Activated T-helper 9 cell treated with anti-CD3 and anti-CD28 coated beads, Interleukin-2, amount 50 U/mL, for 16 hours (primary cell): ENCODE measurements around the gene CHPT1.
"Not testable (repeated sequence)": the region's sequence is repeated elsewhere in the genome, so short reads cannot be mapped to it uniquely, and the experiment has no call there.

Experiments
- DNase-seq: peaks from one replicate; pipeline ENCODE4 v3.0.0-alpha.2; 2020; ENCODE audit warnings: low read depth

CHPT1 gene

DNA sequence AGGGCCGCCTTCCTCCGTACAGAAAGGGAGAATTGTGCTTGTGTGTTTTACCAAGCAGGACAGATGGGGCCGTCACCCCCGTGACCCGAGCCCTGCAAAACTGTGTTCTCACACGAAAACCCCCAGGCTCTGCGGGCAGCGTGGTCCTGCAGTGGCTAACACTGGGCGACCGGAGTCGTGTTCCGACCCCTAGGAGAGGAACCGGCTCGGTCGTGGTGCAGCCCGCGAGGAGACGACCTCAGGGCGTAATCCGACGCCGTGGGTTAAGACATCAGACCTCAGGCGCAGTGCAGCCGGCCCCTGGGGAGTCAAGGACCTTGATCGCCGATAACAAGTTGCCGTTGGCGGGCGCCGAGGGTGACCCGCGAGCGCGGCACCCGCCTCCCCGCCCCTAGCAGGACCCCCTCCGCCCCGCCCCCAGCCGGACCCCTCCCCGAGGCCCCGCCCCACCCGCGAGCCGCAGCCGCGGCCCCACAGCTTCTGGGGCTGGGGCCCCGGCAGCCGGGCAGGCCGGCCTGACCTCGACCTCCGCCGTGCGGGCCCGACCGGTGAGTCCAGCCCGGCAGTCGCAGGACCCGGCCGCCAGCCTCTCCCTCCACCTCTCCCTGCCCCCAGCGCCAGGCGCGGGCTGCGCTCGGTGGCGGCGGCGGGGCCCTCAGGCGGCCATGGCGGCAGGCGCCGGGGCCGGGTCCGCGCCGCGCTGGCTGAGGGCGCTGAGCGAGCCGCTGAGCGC, at the start of gene CHPT1:
CHPT1 (plus strand) TSS at position 444 of the 733 bp plus-strand sequence; CDS start at position 666, 222 bp downstream.
- DNase-seq: peak; percentile 43

DNA sequence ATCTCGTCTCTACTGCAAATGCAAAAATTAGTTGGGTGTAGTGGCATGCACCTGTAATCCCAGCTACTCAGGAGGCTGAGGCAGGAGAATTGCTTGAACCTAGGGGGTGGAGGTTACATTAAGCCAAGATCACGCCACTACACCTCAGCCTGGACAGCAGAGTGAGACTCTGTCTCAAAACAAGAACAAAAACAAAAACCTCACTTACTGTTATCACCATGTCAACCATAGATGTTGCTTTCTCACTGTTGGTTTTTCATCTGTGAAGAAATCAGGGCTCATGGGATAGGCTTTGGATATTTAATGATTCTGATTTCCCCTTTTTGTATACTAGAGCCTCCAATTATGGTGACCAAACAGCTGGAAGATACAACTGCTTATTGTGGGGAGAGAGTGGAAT, 49.7 kb upstream of the CHPT1 start:
- DNase-seq: no peak

DNA sequence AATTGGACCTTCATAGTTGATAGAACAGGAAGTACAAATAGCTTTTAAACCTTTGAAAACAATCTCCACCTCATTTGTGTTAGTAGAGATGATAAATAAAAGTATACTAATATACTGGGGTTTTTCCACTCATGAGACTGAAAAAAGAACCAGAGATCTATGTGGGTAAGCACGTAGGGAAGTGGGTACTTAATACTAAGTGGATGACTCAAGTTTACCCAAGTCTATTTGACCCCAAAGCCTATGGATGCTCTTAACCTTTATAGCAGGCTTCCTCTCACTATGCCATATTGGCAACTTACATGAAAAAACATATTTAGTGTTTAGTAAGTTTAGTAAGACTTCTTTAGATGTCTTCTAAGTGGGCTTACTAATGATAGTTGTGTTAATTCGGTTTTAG, 49.2 kb upstream of the CHPT1 start:
- DNase-seq: no peak

DNA sequence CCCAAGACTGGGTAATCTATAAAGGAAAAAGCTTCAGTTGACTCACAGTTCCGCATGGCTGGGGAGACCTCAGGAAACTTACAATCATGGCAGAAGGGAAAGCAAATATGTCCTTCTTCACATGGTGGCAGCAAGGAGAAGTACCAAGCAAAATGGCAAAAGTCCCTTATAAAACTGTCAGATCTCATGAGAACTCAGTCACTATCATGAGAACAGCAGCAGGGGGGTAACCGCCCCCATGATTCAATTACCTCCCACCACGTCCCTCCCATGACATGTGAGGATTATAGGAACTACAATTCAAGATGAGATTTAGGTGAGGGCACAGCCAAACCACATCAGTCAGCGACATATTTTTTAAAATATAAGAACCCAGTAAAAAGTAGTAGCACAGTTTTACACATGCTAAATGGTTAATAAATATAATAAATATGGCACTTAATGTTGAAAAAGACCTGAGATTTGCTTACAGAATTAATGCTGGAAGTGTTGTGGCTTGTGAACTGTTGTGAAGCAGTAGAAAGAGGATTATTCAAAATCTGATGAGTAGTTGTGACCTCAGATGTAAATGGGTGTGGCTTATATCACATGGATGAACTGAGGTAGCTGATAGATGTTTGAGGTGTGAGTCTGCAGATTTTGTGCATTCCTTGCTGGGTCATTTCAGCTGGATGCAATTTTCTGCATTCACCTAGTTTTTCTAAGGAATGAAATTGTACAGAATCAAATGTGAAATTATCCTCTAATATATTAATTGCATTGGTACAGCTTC, 46.9 kb upstream of the CHPT1 start:
- DNase-seq: no peak

DNA sequence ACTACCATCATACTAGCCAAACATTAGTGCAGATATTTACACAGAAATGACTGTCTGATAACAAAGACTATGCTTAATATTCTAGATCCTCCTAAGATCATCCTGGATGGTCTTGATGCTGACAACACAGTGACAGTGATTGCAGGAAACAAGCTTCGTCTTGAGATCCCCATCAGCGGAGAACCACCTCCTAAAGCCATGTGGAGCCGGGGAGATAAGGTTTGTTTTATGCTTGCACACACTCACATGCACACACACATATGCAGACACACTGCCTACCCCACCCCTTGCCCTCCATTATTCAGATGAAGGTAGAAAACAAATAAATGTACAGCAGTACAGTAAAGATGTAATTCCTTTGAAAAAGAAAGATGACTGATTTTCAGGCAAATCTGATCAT, 44.4 kb upstream of the CHPT1 start:
- no peak for DNase-seq

DNA sequence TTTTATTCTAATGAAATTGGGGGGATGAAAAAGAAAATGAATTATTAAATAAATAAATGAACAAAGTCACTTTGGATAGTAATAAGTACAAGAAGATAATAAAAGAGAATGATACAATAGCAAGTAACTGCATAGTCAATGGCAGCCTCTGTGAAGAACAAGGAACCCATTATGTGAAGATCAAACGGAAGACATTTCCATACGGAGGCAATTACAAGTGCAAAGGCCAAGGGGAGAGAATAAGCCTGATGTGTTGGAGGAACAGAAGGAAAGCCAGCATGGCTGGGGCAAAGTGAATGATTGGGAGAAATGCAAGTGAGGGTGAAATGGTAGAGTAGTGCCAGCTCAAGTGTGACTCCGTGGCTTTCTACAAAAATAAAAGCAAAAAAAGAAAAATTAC, 43.9 kb upstream of the CHPT1 start:
- no peak for DNase-seq

DNA sequence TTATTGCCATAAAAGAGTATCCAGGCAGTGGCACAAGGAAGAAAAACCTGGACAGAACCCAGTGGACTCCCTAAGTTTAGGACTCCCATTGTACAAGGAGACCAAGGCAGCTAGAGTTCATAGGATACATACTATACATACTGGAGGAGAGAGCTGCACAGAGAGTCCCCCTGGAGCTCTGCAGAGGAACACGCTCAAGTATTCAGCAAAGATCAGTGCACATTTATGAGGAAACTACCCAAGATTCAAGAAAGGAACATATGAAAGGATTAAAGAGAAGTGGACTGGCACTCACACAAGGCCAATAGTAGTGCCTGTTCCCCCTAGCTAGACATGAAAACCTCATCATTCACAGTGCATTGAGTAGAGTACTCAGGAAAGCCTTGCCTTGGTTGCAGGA, 43.0 kb upstream of the CHPT1 start:
- no peak for DNase-seq

DNA sequence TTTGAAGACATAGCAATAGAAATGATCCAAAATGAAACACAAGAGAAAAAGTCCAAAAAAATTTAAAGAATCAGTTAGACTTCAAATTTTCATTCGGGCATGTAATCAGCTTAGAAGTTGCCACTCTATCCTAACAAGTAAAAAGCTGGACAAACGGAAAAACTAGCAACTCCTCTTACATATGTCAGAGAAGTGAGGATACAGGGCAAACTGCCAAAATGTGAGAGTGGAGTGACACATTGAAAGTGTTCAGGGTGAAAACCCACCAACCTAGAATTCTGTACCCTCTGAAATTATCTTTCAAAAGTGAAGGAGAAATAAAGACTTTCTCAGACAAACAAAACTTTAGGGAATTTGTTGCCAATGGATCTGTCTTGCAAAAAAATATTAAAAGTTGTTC, 42.0 kb upstream of the CHPT1 start:
- no peak for DNase-seq

DNA sequence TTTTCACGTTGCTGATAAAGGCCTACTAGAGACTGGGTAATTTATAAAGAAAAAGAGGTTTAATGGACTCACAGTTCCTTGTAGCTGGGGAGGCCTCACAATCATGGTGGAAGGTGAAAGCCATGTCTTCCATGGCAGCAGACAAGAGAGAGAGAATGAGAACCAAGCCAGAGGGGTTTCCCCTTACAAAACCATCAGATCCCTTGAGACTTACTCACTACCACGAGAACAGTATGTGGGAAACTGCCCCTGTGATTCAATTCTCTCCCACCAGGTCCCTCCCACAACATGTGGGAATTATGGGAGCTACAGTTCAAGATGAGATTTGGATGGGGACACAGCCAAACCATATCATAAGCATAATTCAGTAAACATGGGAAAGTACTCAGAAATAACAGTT, 36.8 kb upstream of the CHPT1 start:
- not testable (repeated sequence) for DNase-seq

DNA sequence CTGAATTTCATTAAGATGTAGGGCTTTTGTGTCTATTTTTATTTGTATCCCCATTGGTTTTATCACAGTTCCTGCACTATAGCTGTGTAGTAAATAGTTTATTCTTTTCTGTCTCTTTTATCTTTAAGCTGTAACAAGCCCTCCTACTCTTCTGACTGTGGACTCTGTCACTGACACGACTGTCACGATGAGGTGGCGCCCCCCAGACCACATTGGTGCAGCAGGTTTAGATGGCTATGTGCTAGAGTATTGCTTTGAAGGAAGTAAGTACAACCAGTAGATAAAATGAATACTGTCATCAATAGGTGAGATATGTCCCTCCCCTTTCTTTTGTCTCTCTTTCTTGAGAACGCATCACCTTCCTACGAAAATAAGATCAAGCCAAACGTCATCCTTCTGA, 34.1 kb upstream of the CHPT1 start:
- no peak for DNase-seq

DNA sequence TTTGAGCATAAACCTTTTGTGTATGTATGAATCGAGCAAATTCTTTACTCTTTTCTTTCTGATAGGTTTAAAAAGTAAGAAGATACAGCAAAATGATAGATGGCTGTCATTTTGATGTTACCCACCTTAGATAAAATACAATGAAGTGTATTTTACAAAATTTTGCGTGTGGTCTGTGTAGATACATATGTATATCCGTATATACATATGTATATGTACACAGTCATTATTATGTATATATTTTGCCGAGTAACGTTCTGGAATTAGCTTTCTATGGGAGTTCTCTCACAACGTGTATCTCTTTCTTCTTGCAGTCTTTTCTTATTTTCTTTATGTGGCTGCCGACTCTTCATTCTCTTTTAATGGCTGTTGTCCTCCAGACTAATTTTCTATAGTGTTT, 32.4 kb upstream of the CHPT1 start:
- DNase-seq: no peak

DNA sequence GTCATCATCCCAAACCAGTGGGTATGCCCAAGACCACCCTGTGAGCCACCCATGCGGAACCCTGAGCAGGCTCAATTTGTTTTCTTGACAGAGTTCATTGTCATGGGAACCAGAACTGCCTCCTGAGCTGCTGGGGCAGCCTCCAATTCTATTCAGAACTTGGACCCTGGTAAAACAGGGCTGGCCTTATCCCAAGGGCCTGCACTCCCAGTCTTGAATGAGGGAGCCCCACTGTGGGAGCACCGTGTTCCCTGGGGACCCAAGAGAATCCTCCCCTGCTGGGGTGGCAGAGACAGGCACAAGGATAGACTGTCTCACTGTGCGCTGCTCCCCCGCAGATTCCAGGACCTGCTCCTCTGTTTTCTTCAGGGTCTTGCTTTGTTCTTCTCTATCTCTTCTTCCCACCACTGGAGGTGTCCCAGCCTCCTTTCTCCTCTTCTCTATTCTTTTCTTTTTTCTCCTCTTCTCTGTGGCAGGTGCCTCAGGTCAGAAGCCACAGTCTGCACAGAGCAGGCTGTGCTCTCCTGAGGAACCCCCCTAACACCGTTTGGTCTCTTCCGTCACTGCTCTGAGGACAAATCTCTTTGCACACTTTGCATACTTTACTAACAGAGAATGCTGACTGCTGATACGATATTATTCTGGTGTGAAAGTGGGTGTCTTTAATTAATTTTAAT, 31.2 kb upstream of the CHPT1 start:
- no peak for DNase-seq

DNA sequence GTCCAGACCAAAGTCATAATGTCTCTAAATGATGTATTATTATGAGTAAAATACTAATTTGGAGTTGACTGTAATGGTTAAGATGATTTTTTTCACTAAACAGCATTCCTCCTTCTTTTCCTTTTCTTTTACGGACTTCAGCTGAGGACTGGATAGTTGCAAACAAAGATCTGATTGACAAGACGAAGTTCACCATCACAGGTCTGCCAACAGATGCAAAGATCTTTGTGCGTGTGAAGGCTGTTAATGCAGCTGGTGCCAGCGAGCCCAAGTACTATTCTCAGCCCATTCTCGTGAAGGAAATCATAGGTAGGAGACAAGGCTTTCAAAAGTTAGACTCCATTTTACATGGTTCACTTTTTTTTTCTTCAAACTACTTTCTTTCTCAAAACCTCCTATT, 29.8 kb upstream of the CHPT1 start:
- no peak for DNase-seq

DNA sequence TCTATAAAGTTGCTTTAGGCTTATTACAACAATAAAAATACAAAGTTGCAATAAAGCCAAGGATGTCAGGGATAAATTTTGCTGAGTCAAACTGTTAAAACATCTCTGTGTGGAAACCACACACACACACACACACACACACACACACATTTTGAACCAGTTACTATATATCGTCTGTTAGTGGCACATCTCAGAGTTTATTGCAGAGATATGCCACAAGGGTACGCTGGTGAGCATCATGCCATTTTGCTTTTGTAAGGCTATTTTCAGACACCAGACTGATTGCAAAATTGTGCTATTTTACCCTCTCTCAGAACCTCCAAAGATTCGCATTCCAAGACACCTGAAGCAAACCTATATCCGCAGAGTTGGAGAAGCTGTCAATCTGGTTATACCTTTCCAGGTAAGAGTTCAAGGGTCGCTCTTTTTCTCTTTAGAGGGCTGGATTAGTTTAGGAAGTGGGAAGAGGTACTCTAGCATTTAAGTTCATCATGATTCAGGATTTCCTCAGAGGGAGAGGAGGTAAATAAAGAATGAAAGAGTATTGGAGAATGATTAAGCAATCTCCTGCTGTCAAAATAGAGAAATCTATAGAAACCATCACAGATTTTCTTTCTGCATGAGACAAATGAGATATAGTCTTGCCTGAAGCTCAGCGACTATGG, 27.3 kb upstream of the CHPT1 start:
- no peak for DNase-seq

DNA sequence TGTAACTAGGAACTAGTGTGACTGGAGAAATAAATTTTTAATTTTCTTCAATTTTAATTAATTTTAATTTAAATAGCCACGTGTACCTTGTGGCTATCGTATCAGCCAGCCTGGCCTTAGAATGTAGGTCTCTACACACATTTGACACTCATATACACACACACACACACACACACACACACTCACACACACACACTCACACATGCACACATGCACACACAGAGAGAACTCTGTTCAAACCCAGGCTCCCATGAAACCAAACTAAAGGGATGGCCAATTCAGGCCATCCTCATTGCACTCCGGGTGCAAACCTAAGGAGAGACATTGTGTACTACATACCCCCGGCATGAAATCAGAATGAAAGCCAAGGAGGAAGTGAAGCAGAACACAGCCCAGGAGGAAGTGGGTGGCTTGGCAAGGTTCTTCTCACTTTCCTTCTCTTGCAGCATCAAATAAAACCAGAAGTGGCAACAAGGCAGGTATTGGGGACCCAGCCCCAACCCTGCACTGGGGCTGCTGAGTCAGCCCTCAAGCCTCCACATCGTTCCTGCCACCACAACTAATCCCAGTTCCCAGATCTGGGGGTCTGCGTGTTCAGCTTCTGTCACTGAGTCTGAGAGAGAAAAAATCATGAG, 26.2 kb upstream of the CHPT1 start:
- DNase-seq: no peak

DNA sequence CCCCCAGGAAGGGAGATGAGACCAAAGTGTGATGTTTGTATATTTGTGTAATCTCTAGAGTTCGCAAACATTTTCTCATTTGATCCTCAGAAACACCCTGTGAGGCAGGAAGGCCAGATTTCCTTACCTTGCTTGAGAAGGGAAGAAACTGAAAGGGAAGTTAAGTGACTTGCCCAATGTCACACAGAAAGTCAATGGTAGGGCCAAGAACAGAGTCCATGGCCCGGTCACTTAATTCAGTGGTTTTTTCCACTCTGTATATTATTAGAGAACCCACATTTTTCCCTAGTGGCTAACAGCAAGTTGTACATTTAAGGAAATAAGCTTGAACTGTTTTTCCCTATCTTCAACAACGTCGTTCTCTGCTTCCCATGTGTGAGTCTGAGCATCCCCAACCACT, 25.6 kb upstream of the CHPT1 start:
- no peak for DNase-seq

DNA sequence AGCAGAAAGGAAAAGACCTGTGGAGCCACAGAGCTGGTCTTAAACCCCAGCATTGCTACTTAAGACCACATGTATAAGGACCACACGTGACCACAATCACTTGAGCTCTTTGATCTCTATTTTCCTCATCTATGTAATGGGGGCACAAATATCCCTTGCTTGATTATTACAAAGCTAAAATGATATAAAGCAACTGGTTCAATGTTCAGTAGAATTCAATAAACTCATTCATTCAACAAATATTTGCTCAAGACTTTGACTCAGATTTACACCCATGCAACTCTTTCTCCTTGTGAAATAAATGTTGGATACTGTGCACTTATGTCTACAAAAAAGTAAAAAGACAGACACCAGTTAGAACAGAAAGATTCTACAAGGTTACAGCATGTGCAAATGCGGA, 21.9 kb upstream of the CHPT1 start:
- no peak for DNase-seq

DNA sequence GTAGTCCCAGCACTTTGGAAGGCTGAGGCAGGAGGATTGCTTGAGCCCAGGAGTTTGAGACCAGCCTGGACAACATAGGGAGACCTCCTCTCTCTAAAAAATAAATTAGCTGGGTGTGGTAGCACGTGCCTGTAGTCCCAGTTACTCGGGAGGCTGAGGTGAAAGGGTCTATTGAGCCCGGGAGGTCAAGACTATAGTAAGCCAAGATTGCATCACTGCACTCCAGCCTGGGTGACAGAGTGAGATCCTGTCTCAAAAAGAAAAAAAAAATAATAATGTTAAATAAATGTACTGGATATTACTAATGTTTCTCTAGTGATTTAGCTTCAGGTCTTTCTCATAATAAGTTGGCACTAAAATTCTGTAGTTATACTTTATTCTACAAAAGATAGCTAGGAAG, 20.9 kb upstream of the CHPT1 start:
- DNase-seq: not testable (repeated sequence)

DNA sequence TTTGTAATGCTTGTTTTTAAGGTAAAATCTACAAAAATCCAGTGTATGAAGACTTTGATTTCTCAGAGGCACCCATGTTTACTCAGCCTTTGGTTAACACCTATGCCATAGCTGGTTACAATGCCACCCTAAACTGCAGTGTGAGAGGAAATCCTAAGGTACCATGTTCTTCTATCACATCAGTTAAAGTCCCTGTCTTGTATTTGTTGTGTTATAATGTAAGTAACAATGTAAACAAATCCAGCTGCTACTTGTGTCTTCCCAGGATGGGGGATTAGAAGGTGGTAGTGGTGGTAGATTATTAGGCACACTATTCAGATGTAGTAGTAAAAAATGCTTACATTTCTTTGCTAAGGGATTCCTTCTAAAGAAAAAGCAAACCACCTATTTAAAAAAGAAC, 19.4 kb upstream of the CHPT1 start:
- DNase-seq: no peak

DNA sequence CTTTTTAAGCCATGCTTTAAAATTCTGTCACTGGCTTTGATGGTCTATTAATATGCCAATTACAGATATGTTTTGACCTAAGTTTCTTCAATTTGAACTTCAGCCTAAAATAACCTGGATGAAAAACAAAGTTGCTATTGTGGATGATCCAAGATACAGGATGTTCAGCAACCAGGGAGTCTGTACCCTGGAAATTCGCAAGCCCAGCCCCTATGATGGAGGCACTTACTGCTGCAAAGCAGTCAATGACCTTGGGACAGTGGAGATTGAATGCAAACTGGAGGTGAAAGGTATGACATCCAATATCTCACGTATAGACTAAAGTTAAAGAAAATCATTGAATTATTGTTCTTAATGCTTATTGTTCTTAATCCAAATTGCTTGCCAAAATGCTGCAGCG, 17.2 kb upstream of the CHPT1 start:
- no peak for DNase-seq

DNA sequence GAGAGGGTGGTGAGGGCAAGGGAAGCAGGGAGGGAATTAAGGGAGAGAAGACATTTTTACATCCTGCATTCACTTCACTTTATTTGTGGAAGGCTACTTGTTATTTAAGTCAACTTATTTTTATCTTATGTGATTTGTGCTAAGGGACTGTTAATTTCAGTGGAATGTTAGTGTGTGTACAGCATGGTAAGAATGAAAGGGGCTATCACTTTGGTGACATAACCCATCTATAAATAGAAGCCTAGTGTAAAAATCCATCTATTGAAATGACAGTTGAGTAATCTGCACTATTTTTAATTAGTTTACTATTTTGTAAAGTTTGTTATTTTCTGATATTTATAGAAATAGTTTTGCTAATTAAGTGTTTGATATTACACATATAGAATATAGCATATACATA, 16.8 kb upstream of the CHPT1 start:
- no peak for DNase-seq

DNA sequence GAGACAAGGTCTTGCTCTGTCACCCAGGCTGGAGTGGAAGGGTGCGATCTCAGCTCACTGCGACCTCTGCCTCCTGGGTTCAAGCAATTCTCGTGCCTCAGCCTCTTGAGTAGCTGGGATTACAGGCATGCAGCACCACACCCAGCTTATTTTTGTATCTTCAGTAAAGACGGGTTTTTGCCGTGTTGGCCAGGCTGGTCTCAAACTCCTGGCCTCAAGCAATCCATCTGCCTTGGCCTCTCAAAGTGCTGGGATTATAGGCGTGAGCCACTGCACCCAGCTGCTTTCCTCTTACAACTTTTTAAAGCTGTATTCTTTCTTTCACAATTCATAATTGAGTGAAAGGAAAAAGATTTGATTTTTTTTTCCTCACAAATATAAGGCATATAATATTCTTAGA, 15.8 kb upstream of the CHPT1 start:
- not testable (repeated sequence) for DNase-seq
